Effector memory CD4-positive, alpha-beta T cell (primary cell): ENCODE measurements around the gene MDK.

Source experiments
- DNase-seq, 3 donors: peaks; one replicate each; pipeline ENCODE4 v3.0.0-alpha.2; 2020
- H3K27ac ChIP-seq: 2 replicates; pipeline ENCODE4 v1.7.0; 2013; ENCODE audit warnings: mild to moderate bottlenecking, low read length, moderate library complexity; ENCODE audit not compliant: insufficient read depth, poor library complexity, severe bottlenecking
- H3K27me3 ChIP-seq: replicated peaks from 2 replicates; pipeline ENCODE4 v1.7.0; 2013; ENCODE audit warnings: mild to moderate bottlenecking, low read length; ENCODE audit not compliant: insufficient read depth, control insufficient read depth, poor library complexity, severe bottlenecking
- H3K36me3 ChIP-seq: 2 replicates; pipeline ENCODE4 v1.7.0; 2013; ENCODE audit warnings: mild to moderate bottlenecking, low read length, moderate library complexity; ENCODE audit not compliant: control insufficient read depth, insufficient read depth
- H3K4me1 ChIP-seq: 2 replicates; pipeline ENCODE4 v1.7.0; 2013; ENCODE audit warnings: low read length, mild to moderate bottlenecking; ENCODE audit not compliant: control insufficient read depth, insufficient read depth, poor library complexity, severe bottlenecking
- H3K4me3 ChIP-seq: 2 replicates; pipeline ENCODE4 v1.7.0; 2013; ENCODE audit warnings: low read length, low read depth, mild to moderate bottlenecking; ENCODE audit not compliant: insufficient read depth, poor library complexity, severe bottlenecking
- H3K9me3 ChIP-seq: 2 replicates; pipeline ENCODE4 v1.7.0; 2013; ENCODE audit warnings: mild to moderate bottlenecking, low read length, moderate library complexity; ENCODE audit not compliant: control insufficient read depth

The MDK gene

GRCh38 chr11:46338636-46338987, 42.9 kb upstream of the MDK start:
- Histone ChIP-seq H3K36me3 (no peaks in the 10 kb centered on the region), H3K9me3 (no peaks in the 10 kb centered on the region), H3K27me3 (no peaks in the 10 kb centered on the region), H3K4me3 (no peak overlapping the region), H3K27ac (no peak overlapping the region), H3K4me1 (peaks cover 36% of the 10 kb centered on the region)
- DNase-seq = no peak

- Histone ChIP-seq H3K27me3 (no peaks in the 10 kb centered on the region), H3K4me1 (peaks cover 31% of the 10 kb centered on the region), H3K27ac (no peak overlapping the region), H3K9me3 (no peaks in the 10 kb centered on the region), H3K36me3 (no peaks in the 10 kb centered on the region), H3K4me3 (no peak overlapping the region)
- no peak for DNase-seq
Observed at GRCh38 chr11:46338988-46339666, 42.3 kb upstream of the MDK start.

- H3K36me3 ChIP-seq = no peaks in the 10 kb centered on the region
- H3K4me3 ChIP-seq = no peak overlapping the region
- H3K27ac ChIP-seq = no peak overlapping the region
- H3K9me3 ChIP-seq = no peaks in the 10 kb centered on the region
- peaks cover 28% of the 10 kb centered on the region for H3K4me1 ChIP-seq
- no peaks in the 10 kb centered on the region for H3K27me3 ChIP-seq
- DNase-seq = no peak
Observed at GRCh38 chr11:46339816-46340215, 41.7 kb upstream of the MDK start.

GRCh38 chr11:46341454-46341853, 40.0 kb upstream of the MDK start:
- H3K36me3 ChIP-seq = no peaks in the 10 kb centered on the region
- H3K27me3 ChIP-seq = no peaks in the 10 kb centered on the region
- no peak for DNase-seq
- H3K9me3 ChIP-seq = no peaks in the 10 kb centered on the region
- H3K4me1 ChIP-seq = peaks cover 39% of the 10 kb centered on the region
- no peak overlapping the region for H3K27ac ChIP-seq
- H3K4me3 ChIP-seq = no peak overlapping the region

- peak overlapping the region; percentile 0 for H3K27ac ChIP-seq
- no peak for DNase-seq
- peaks cover 44% of the 10 kb centered on the region for H3K4me1 ChIP-seq
- no peaks in the 10 kb centered on the region for H3K27me3 ChIP-seq
- H3K9me3 ChIP-seq = no peaks in the 10 kb centered on the region
- H3K36me3 ChIP-seq = no peaks in the 10 kb centered on the region
- H3K4me3 ChIP-seq = no peak overlapping the region
Observed at GRCh38 chr11:46342239-46342638, 39.2 kb upstream of the MDK start.

- H3K4me3 ChIP-seq = no peak overlapping the region
- H3K27ac ChIP-seq = no peak overlapping the region
- H3K27me3 ChIP-seq = no peaks in the 10 kb centered on the region
- H3K4me1 ChIP-seq = peaks cover 44% of the 10 kb centered on the region
- no peaks in the 10 kb centered on the region for H3K36me3 ChIP-seq
- no peaks in the 10 kb centered on the region for H3K9me3 ChIP-seq
- no peak for DNase-seq
Observed at GRCh38 chr11:46343520-46343919, 37.9 kb upstream of the MDK start.

DNA sequence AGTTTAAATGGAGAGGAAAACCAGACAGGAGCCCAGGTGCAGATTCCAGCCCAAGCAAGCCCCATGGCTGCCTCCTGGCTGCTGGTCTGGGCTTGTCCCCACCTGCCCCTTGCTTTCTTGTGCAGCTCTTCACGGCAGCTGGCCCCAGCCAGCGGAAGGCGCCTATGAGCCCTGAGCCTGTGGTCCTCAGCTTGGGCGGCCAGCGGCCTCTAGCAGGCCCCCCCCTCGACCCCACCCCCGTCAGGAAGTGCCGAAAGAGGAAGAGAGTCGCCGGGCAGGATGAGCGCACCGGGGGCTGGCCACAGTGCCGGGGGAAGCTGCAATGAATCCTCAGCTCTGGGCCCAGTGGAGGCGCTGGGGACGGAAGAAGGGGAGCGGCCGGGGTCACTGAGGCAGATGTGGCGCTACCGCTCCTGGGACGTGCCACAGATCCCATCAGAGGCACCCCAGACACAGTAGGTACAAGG, 36.3 kb upstream of the MDK start:
- Histone ChIP-seq H3K27ac (peak overlapping the region; percentile 50), H3K4me3 (peak overlapping the region; percentile 44), H3K36me3 (no peaks in the 10 kb centered on the region), H3K27me3 (no peaks in the 10 kb centered on the region), H3K4me1 (peaks cover 60% of the 10 kb centered on the region), H3K9me3 (no peaks in the 10 kb centered on the region)
- no peak for DNase-seq

- Histone ChIP-seq H3K27me3 (no peaks in the 10 kb centered on the region), H3K27ac (peak overlapping the region; percentile 50), H3K36me3 (no peaks in the 10 kb centered on the region), H3K9me3 (no peaks in the 10 kb centered on the region), H3K4me1 (peaks cover 68% of the 10 kb centered on the region), H3K4me3 (peak overlapping the region; percentile 44)
- no peak for DNase-seq
Observed at GRCh38 chr11:46345881-46346484, 35.5 kb upstream of the MDK start.

DNA sequence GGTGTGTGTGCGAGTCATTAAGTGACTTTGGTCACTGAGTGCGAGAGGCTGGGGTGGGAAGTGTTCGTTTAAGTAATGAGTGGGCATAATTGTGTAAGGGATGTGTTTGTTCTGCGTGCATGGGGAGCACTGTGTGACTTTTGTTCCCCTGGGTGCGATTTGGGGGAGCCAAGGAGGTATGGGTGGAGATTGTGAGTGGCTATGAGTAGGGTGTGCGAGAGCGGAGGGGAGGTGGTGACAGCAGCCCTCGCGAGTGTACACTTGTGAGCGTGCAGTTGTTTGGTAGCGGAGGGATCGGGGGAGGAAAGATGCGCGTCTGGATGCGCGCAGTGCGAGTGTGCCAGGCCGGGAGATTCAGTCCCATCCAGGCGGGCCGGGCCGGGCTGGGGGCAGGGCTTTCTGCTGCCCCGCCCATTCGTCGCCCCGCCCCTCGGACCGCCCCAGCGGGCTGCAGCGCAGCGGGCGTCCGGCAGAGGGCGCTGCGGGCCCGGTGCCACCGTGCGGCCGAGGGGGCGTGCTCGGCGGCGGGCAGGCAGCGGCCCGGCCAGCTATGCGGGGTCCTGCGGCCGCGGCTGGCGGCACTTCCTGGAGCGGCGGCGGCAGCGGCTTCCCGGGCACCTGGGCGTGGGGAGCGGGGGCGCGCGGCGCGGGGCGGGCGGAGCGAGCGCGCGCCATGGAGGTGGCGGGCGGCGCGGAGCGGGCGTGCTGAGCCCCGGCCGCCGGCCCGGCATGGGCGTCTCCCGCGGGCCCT, 34.4 kb upstream of the MDK start, which contains the start of gene DGKZ:
TSS of gene DGKZ (plus strand) at position 578 of the 751 bp plus-strand sequence. CDS start 197 bp downstream, outside the sequence.
- Histone ChIP-seq H3K4me3 (peak within 1 kb of the TSS; percentile 67), H3K9me3 (no peaks in the 10 kb centered on the region), H3K36me3 (no peaks in the 10 kb centered on the region), H3K4me1 (peaks cover 72% of the 10 kb centered on the region), H3K27ac (peak within 1 kb of the TSS; percentile 70), H3K27me3 (no peaks in the 10 kb centered on the region)
- peak; percentile 85 to 89 (median 87) for DNase-seq
